GM12891 (cell line): Measurements from ENCODE around the gene ZNF624.

ENCODE experiments used
- DNase-seq: peaks from one replicate; pipeline ENCODE4 v3.0.0; 2011; ENCODE audit warnings: low spot score; ENCODE audit not compliant: insufficient read length
- FAIRE-seq: peaks from 2 replicates; lab custom pipeline; 2011; peaks lifted over from hg19 to GRCh38; lab: Jason Lieb, UNC
- PAX5 ChIP-seq: IDR thresholded peaks from 2 replicates; pipeline ENCODE4 v1.6.1; 2011; ENCODE audit warnings: low read length, moderate library complexity, mild to moderate bottlenecking; ENCODE audit not compliant: insufficient read depth, severe bottlenecking
- POLR2A ChIP-seq: IDR thresholded peaks from 2 replicates; pipeline ENCODE4 v1.6.1; 2011; ENCODE audit warnings: low read depth, low read length, control low read depth
- POLR2AphosphoS5 ChIP-seq: IDR thresholded peaks from 2 replicates; pipeline ENCODE4 v1.6.1; 2011; ENCODE audit warnings: low read depth, low read length, control low read depth
- POU2F2 ChIP-seq: IDR thresholded peaks from 2 replicates; pipeline ENCODE4 v1.6.1; 2011; ENCODE audit warnings: low read depth, mild to moderate bottlenecking, control low read depth, low read length, moderate library complexity
- SPI1 ChIP-seq: IDR thresholded peaks from 2 replicates; pipeline ENCODE4 v1.6.1; 2011; ENCODE audit warnings: low read depth, low read length, control low read depth
- TAF1 ChIP-seq: IDR thresholded peaks from 2 replicates; pipeline ENCODE4 v1.6.1; 2011; ENCODE audit warnings: low read depth, low read length, control low read depth

Gene ZNF624

GRCh38 chr17:16589097-16589969 is 64.3 kb downstream of the ZNF624 start:
- peak; percentile 93 for FAIRE-seq
- TF ChIP-seq PAX5 (no peak), POLR2AphosphoS5 (no peak), POU2F2 (no peak), SPI1 (no peak), POLR2A (no peak), TAF1 (no peak)
- peak; percentile 92 for DNase-seq

- no peak for FAIRE-seq
- TF ChIP-seq POU2F2: no peak
- no peak for TF ChIP-seq POLR2A
- TF ChIP-seq POLR2AphosphoS5: no peak
- TF ChIP-seq SPI1: no peak
- TF ChIP-seq TAF1: no peak
- no peak for TF ChIP-seq PAX5
- DNase-seq: no peak
These were observed 67.9 kb downstream of the ZNF624 start for GRCh38 chr17:16585796-16586195.

- FAIRE-seq: peak; percentile 89
- no peak for TF ChIP-seq POLR2AphosphoS5
- TF ChIP-seq SPI1: no peak
- no peak for TF ChIP-seq PAX5
- TF ChIP-seq POLR2A: no peak
- no peak for TF ChIP-seq POU2F2
- TF ChIP-seq TAF1: no peak
These were observed 69.2 kb downstream of the ZNF624 start for GRCh38 chr17:16584273-16584995.

GRCh38 chr17:16583781-16584180 is 69.9 kb downstream of the ZNF624 start:
- DNase-seq (no peak), FAIRE-seq (no peak)
- no peak for TF ChIP-seq SPI1
- no peak for TF ChIP-seq TAF1
- TF ChIP-seq POLR2A: no peak
- TF ChIP-seq PAX5: no peak
- no peak for TF ChIP-seq POU2F2
- no peak for TF ChIP-seq POLR2AphosphoS5

More at GRCh38 chr17:16584273-16584995, 69.2 kb downstream of the ZNF624 start:
- peak; percentile 66 for DNase-seq

- DNase-seq: no peak
- TF ChIP-seq TAF1: no peak
- TF ChIP-seq PAX5: no peak
- TF ChIP-seq POU2F2: no peak
- no peak for TF ChIP-seq SPI1
- TF ChIP-seq POLR2AphosphoS5: no peak
- TF ChIP-seq POLR2A: no peak
- FAIRE-seq: no peak
These were observed 80.2 kb downstream of the ZNF624 start for GRCh38 chr17:16573466-16573865.
